SKM-1 treated with dmso at 0.1 percent for 144 hours (cell line): ENCODE measurements around the gene SLC51B.
"Not testable (repeated sequence)": the region's sequence is repeated elsewhere in the genome, so short reads cannot be mapped to it uniquely, and the experiment has no call there.

ENCODE experiments used
- DNase-seq: peaks from one replicate; lab custom pipeline; 2025; ENCODE audit not compliant: unreplicated experiment; lab: John Stamatoyannopoulos, UW

Gene SLC51B

GRCh38 chr15:65044724-65045481 is at the start of gene SLC51B:
SLC51B (plus strand) TSS chr15:65045387; CDS start chr15:65050005, 4,618 bp downstream.
- no peak for DNase-seq

GRCh38 chr15:64997066-64997465 is 48.1 kb upstream of the SLC51B start:
- no peak for DNase-seq

- DNase-seq: no peak
Measured at GRCh38 chr15:64997745-64998375, 47.3 kb upstream of the SLC51B start.

- no peak for DNase-seq
Measured at GRCh38 chr15:65004993-65005392, 40.2 kb upstream of the SLC51B start.

- no peak for DNase-seq
Measured at GRCh38 chr15:65006876-65007275, 38.3 kb upstream of the SLC51B start.

GRCh38 chr15:65008983-65009382 is 36.2 kb upstream of the SLC51B start:
- DNase-seq: peak; percentile 51

- not testable (repeated sequence) for DNase-seq
Measured at GRCh38 chr15:65011198-65011597, 34.0 kb upstream of the SLC51B start.

GRCh38 chr15:65020419-65020818 is 24.8 kb upstream of the SLC51B start:
- no peak for DNase-seq

GRCh38 chr15:65021488-65021887 is 23.7 kb upstream of the SLC51B start:
- no peak for DNase-seq

GRCh38 chr15:65026756-65027155 is 18.4 kb upstream of the SLC51B start:
- no peak for DNase-seq

GRCh38 chr15:65027593-65027992 is 17.6 kb upstream of the SLC51B start:
- DNase-seq: no peak

GRCh38 chr15:65028338-65028737 is 16.8 kb upstream of the SLC51B start:
- DNase-seq: no peak

GRCh38 chr15:65028921-65029735 is 16.1 kb upstream of the SLC51B start, which contains the start of gene MTFMT:
MTFMT (minus strand) TSS chr15:65029639; CDS start chr15:65029613, 26 bp downstream.
- peak; percentile 71 for DNase-seq

- no peak for DNase-seq
Measured at GRCh38 chr15:65029736-65030208, 15.4 kb upstream of the SLC51B start.

GRCh38 chr15:65032801-65033537 is 12.2 kb upstream of the SLC51B start:
- DNase-seq: peak; percentile 73

GRCh38 chr15:65033659-65034269 is 11.4 kb upstream of the SLC51B start:
- peak; percentile 45 for DNase-seq

- DNase-seq: no peak
Measured at GRCh38 chr15:65034719-65035118, 10.5 kb upstream of the SLC51B start.

- no peak for DNase-seq
Measured at GRCh38 chr15:65037309-65037708, 7.9 kb upstream of the SLC51B start.

- no peak for DNase-seq
Measured at GRCh38 chr15:65038428-65038827, 6.8 kb upstream of the SLC51B start.

GRCh38 chr15:65038836-65039235 is 6.4 kb upstream of the SLC51B start:
- no peak for DNase-seq
